HepG2 (cell line): ENCODE data around the gene KEL.

Source experiments
- DPF2 ChIP-seq: sonication (generic); formaldehyde crosslinking; IDR thresholded peaks from 2 replicates; pipeline ENCODE4 v1.4.0; 2020; ENCODE audit warnings: mild to moderate bottlenecking, low read depth, missing genetic modification reagents, borderline replicate concordance
- EZH2 ChIP-seq: conservative IDR thresholded peaks from 2 replicates; pipeline ENCODE4 v1.6.1; 2012; ENCODE audit warnings: mild to moderate bottlenecking, low read depth, low read length, moderate library complexity
- PHF8 ChIP-seq: sonication (generic); formaldehyde crosslinking; IDR thresholded peaks from 2 replicates; pipeline ENCODE4 v1.5.0; 2020; ENCODE audit warnings: missing genetic modification reagents
- SYNCRIP ChIP-seq: fragments of 200-400 bp; formaldehyde crosslinking; IDR thresholded peaks from 2 replicates; pipeline ENCODE4 v1.6.1; 2018; ENCODE audit warnings: mild to moderate bottlenecking, low read depth, low read length; ENCODE audit not compliant: insufficient read depth
- ZNF124 ChIP-seq: sonication (generic); formaldehyde crosslinking; IDR thresholded peaks from 2 replicates; pipeline ENCODE4 v1.4.0; 2020; ENCODE audit warnings: missing genetic modification reagents
- TF ChIP-seq, protein P1 (sequence below): sonication (generic); formaldehyde crosslinking; IDR thresholded peaks from 2 replicates; pipeline ENCODE4 v1.8.0; 2022; ENCODE audit warnings: mild to moderate bottlenecking, missing genetic modification reagents, borderline replicate concordance
- TF ChIP-seq, protein P2 (sequence below): sonication (generic); formaldehyde crosslinking; IDR thresholded peaks from 2 replicates; pipeline ENCODE4 v1.5.0; 2020; ENCODE audit warnings: mild to moderate bottlenecking, missing genetic modification reagents, moderate library complexity

DNA sequence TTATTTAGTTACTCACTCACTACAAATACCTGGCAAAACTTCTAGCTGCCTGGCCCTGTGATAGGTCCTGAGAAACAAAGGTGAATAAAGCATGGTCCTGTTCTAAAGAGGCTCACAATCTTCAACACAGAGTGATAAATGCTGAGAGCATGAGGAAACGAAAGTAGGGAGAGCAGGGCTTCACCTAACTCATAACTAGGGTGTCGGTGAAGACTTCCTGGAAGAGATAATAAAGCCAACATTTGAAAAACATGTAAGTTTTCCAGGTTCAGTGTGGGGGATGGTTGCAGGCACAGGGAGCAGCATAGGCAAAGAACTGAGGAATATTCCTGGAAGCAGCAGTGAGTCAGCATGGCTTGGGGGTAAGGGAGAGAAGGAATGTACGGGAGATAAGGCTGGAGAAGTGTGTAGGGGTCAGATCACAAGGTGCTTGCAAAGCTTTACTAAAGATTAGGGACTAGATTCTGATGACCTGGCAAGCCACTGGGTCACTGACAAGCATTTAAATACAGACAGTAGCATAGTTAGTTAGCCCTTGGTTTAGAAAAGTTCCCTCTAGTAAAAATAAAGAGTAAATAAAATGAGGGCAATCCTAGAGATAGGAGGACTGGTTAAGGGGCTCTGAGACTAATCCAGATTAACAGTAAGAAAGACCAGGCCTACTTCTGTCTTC lies 5.1 kb downstream of the KEL start:
- TF ChIP-seq, protein P1, sequence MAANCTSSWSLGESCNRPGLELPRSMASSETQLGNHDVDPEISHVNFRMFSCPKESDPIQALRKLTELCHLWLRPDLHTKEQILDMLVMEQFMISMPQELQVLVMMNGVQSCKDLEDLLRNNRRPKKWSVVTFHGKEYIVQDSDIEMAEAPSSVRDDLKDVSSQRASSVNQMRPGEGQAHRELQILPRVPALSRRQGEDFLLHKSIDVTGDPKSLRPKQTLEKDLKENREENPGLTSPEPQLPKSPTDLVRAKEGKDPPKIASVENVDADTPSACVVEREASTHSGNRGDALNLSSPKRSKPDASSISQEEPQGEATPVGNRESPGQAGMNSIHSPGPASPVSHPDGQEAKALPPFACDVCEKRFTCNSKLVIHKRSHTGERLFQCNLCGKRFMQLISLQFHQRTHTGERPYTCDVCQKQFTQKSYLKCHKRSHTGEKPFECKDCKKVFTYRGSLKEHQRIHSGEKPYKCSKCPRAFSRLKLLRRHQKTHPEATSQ (CRISPR knock-in tag), result no peak
- TF ChIP-seq, protein P2, sequence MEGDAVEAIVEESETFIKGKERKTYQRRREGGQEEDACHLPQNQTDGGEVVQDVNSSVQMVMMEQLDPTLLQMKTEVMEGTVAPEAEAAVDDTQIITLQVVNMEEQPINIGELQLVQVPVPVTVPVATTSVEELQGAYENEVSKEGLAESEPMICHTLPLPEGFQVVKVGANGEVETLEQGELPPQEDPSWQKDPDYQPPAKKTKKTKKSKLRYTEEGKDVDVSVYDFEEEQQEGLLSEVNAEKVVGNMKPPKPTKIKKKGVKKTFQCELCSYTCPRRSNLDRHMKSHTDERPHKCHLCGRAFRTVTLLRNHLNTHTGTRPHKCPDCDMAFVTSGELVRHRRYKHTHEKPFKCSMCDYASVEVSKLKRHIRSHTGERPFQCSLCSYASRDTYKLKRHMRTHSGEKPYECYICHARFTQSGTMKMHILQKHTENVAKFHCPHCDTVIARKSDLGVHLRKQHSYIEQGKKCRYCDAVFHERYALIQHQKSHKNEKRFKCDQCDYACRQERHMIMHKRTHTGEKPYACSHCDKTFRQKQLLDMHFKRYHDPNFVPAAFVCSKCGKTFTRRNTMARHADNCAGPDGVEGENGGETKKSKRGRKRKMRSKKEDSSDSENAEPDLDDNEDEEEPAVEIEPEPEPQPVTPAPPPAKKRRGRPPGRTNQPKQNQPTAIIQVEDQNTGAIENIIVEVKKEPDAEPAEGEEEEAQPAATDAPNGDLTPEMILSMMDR (CRISPR knock-in tag), result no peak
- TF ChIP-seq DPF2 (CRISPR knock-in tag), result no peak
- TF ChIP-seq SYNCRIP, result no peak
- TF ChIP-seq ZNF124 (CRISPR knock-in tag), result no peak
- no peak for TF ChIP-seq PHF8 (CRISPR knock-in tag)
- no peak for TF ChIP-seq EZH2
